B cell (primary cell): ENCODE results near the gene LENEP. TPM values are rescaled to one million over a fixed set of nuclear protein-coding genes. Genes with fewer than 3 reads are reported as not detected.

Source experiments
- ATAC-seq: fragments of 200-7000 bp; cut with Tn5 transposase; one replicate; pipeline ENCODE4 v1.10.0; 2021; ENCODE audit warnings: low read depth, mild to moderate bottlenecking, moderate number of reproducible peaks, moderate library complexity
- CTCF ChIA-PET: fragments of 350-600 bp; sonication (Branson Sonifier 250); formaldehyde crosslinking; loops from one replicate; lab custom pipeline; 2021; ENCODE audit warnings: antibody characterized with exemption, inconsistent platforms; lab: Charles Lee
- POLR2A ChIA-PET: fragments of 350-600 bp; sonication (Branson Sonifier 250); formaldehyde crosslinking; loops from one replicate; lab custom pipeline; 2021; ENCODE audit warnings: antibody characterized with exemption; lab: Charles Lee
- DNase-seq: peaks from one replicate; pipeline ENCODE4 v3.0.0; 2013
- H2AFZ ChIP-seq: 2 replicates; pipeline ENCODE4 v1.6.1; 2012; ENCODE audit warnings: mild to moderate bottlenecking, low read depth, low read length; ENCODE audit not compliant: insufficient read depth, poor library complexity, severe bottlenecking
- H3K27ac ChIP-seq, 2 donors: 1 replicate in 1 of 2; 2 replicates in 1 of 2; pipeline ENCODE4 v1.5.1; 2012 to 2013; ENCODE audit warnings: low read length in 2 of 2, mild to moderate bottlenecking in 2 of 2, moderate library complexity in 1 of 2
- H3K27me3 ChIP-seq, 4 experiments: fragments of 200-600 bp in 1 of 4; sonication (generic) in 1 of 4; replicated peaks in 1 of 4; 1 replicate in 2 of 4; 2 replicates in 2 of 4; pipeline versions ENCODE4 v1.6.1 to v1.7.0; 2013 to 2016; ENCODE audit warnings: low read length in 3 of 4, mild to moderate bottlenecking in 2 of 4, mixed read lengths in 1 of 4, moderate library complexity in 1 of 4; ENCODE audit not compliant: insufficient read depth in 4 of 4, control insufficient read depth in 3 of 4; ENCODE audit errors: control extremely low read depth in 1 of 4
- H3K36me3 ChIP-seq, 2 experiments: replicated peaks in 1 of 2; 1 replicate in 1 of 2; 2 replicates in 1 of 2; pipeline versions ENCODE4 v1.6.1 to v1.7.1; 2013; ENCODE audit warnings: low read length in 1 of 2; ENCODE audit not compliant: insufficient read depth in 2 of 2, control insufficient read depth in 1 of 2; ENCODE audit errors: control extremely low read depth in 1 of 2, extremely low read depth in 1 of 2
- H3K4me1 ChIP-seq, 2 donors: fragments of 200-600 bp in 1 of 2; sonication (generic) in 1 of 2; 1 replicate in 1 of 2; 2 replicates in 1 of 2; pipeline versions ENCODE4 v1.5.1 to v1.6.1; 2013 to 2017; ENCODE audit warnings: low read length in 2 of 2; ENCODE audit not compliant: control insufficient read depth in 2 of 2, insufficient read depth in 2 of 2
- H3K4me2 ChIP-seq: replicated peaks from 2 replicates; pipeline ENCODE3; 2012; ENCODE audit warnings: mild to moderate bottlenecking, low read depth, low read length; ENCODE audit not compliant: poor library complexity, severe bottlenecking
- H3K4me3 ChIP-seq, 5 experiments: fragments of 200-600 bp in 1 of 5; sonication (generic) in 1 of 5; 1 replicate in 3 of 5; 2 replicates in 2 of 5; pipeline versions ENCODE4 v1.5.1 to v1.7.0; 2011 to 2016; ENCODE audit warnings: low read length in 4 of 5, mild to moderate bottlenecking in 4 of 5, low read depth in 2 of 5, control low read depth in 1 of 5, moderate library complexity in 1 of 5; ENCODE audit not compliant: insufficient read depth in 1 of 5; ENCODE audit errors: control extremely low read depth in 1 of 5, extremely low read depth in 1 of 5
- H3K79me2 ChIP-seq: fragments of 200-600 bp; sonication (generic); one replicate; pipeline ENCODE4 v1.6.0; 2016; ENCODE audit warnings: low read length; ENCODE audit not compliant: control insufficient read depth, insufficient read depth
- H3K9ac ChIP-seq: fragments of 200-600 bp; sonication (generic); 2 replicates; pipeline ENCODE4 v1.6.1; 2017; ENCODE audit warnings: mild to moderate bottlenecking, low read length, moderate library complexity
- H3K9me3 ChIP-seq, 3 donors: one replicate each; pipeline versions ENCODE4 v1.6.1 to v1.7.1; 2013; ENCODE audit warnings: low read length in 2 of 3; ENCODE audit not compliant: control insufficient read depth in 2 of 3, insufficient read depth in 1 of 3; ENCODE audit errors: control extremely low read depth in 1 of 3
- H4K20me1 ChIP-seq: 2 replicates; pipeline ENCODE4 v1.6.0; 2012; ENCODE audit warnings: mild to moderate bottlenecking, low read length; ENCODE audit not compliant: insufficient read depth, control insufficient read depth, poor library complexity, severe bottlenecking
- H3K27ac Mint-ChIP-seq: one replicate; pipeline ENCODE4 v1.8.0; 2021; ENCODE audit warnings: mixed read lengths
- H3K27me3 Mint-ChIP-seq: one replicate; pipeline ENCODE4 v1.8.0; 2021; ENCODE audit warnings: mixed read lengths
- H3K4me1 Mint-ChIP-seq: one replicate; pipeline ENCODE4 v1.8.0; 2021; ENCODE audit warnings: mixed read lengths
- H3K4me3 Mint-ChIP-seq: one replicate; pipeline ENCODE4 v1.8.0; 2021; ENCODE audit warnings: mixed read lengths
- H3K9me3 Mint-ChIP-seq: one replicate; pipeline ENCODE4 v1.8.0; 2022; ENCODE audit warnings: mixed read lengths; ENCODE audit not compliant: insufficient read depth
- EZH2 ChIP-seq: IDR thresholded peaks from 2 replicates; pipeline ENCODE4 v1.6.1; 2012; ENCODE audit warnings: borderline replicate concordance, low read depth, mild to moderate bottlenecking, moderate library complexity, low read length; ENCODE audit not compliant: insufficient read depth, poor library complexity, severe bottlenecking
- WGBS: methylation state at CpG from one replicate; pipeline ENCODE4 v1.1.5; 2013; ENCODE audit warnings: missing lambda C conversion rate; ENCODE audit not compliant: insufficient coverage; 5-methylcytosine and 5-hydroxymethylcytosine counted together
- intact Hi-C: fragments of 100-400 bp; cut with micrococcal nuclease; formaldehyde crosslinking; loops from one replicate; pipeline ENCODE4 v1.10.0; 2022
- polyA plus RNA-seq: library from polyadenylated mRNA; depleted of rRNA; stranded (reverse); fragments of >200 nt; gene quantifications from 2 replicates; pipeline ENCODE4 v1.2.3, GENCODE V29; 2012
- total RNA-seq, 2 donors: library from RNA; stranded (reverse); fragments of 120-200 nt in 1 of 2; gene quantifications; 1 replicate in 1 of 2; 2 replicates in 1 of 2; pipeline versions ENCODE4 v1.2.3 to v1.2.4, GENCODE V29; 2013 to 2022
- TF ChIP-seq, protein P1 (sequence below): fragments of 200-600 bp; IDR thresholded peaks from one replicate; pipeline ENCODE4 v1.8.0; 2022; ENCODE audit warnings: antibody characterized with exemption, mild to moderate bottlenecking

The LENEP gene
- total and polyA plus RNA-seq, 2 donors (not counting 1 experiment from before 2014, with no cell fraction given), result 2.0 TPM; not detected in 1

GRCh38 chr1:155043301-155043702 lies 49.9 kb downstream of the LENEP start:
- POLR2A ChIA-PET, result interaction anchor here (0.6 to 0.8 kb wide), 2 partner anchors 11 to 18 kb away, joined by 3 to 4 read pairs; no protein-coding TSS in a partner anchor
- TF ChIP-seq EZH2, result no peak
- TF ChIP-seq, protein P1, sequence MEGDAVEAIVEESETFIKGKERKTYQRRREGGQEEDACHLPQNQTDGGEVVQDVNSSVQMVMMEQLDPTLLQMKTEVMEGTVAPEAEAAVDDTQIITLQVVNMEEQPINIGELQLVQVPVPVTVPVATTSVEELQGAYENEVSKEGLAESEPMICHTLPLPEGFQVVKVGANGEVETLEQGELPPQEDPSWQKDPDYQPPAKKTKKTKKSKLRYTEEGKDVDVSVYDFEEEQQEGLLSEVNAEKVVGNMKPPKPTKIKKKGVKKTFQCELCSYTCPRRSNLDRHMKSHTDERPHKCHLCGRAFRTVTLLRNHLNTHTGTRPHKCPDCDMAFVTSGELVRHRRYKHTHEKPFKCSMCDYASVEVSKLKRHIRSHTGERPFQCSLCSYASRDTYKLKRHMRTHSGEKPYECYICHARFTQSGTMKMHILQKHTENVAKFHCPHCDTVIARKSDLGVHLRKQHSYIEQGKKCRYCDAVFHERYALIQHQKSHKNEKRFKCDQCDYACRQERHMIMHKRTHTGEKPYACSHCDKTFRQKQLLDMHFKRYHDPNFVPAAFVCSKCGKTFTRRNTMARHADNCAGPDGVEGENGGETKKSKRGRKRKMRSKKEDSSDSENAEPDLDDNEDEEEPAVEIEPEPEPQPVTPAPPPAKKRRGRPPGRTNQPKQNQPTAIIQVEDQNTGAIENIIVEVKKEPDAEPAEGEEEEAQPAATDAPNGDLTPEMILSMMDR, result no peak
- no peak overlapping the region for H3K4me3 ChIP-seq
- no peaks in the 10 kb centered on the region for H3K79me2 ChIP-seq
- Mint-ChIP-seq H3K4me3 (no peak overlapping the region), H3K4me1 (peaks cover 7% of the 10 kb centered on the region), H3K27me3 (peaks cover 8% of the 10 kb centered on the region), H3K27ac (no peak overlapping the region), H3K9me3 (no peaks in the 10 kb centered on the region)
- H3K9ac ChIP-seq, result no peak overlapping the region
- 85% methylated on average over 6 of the region's 12 CpGs for WGBS
- no peaks in the 10 kb centered on the region for H3K9me3 ChIP-seq
- no peaks in the 10 kb centered on the region for H3K4me1 ChIP-seq
- ATAC-seq (no peak), DNase-seq (no peak)
- H3K36me3 ChIP-seq, result no peaks in the 10 kb centered on the region
- no peak overlapping the region for H3K27ac ChIP-seq
- intact Hi-C loops, result no loop called here
- H4K20me1 ChIP-seq, result no peaks in the 10 kb centered on the region
- H3K4me2 ChIP-seq, result no peak overlapping the region
- CTCF ChIA-PET, result interaction anchor here (0.7 to 16.6 kb wide), 11 partner anchors 19 to 698 kb away, joined by 3 to 370 read pairs (median 6); partner anchors contain the start of genes EFNA4, KRTCAP2, PBXIP1 and SLC50A1
- peaks cover 0 to 5% (median 0%) of the 10 kb centered on the region in 4 experiments for H3K27me3 ChIP-seq
- H2AFZ ChIP-seq, result no peak overlapping the region

GRCh38 chr1:155043793-155044192 lies 50.4 kb downstream of the LENEP start:
- intact Hi-C loops, result no loop called here
- Histone ChIP-seq H3K4me2 (no peak overlapping the region), H3K27ac (no peak overlapping the region), H3K36me3 (no peaks in the 10 kb centered on the region), H3K79me2 (no peaks in the 10 kb centered on the region), H4K20me1 (no peaks in the 10 kb centered on the region), H3K9ac (no peak overlapping the region), H3K27me3 (peaks cover 0 to 5% (median 0%) of the 10 kb centered on the region in 4 experiments), H3K9me3 (no peaks in the 10 kb centered on the region), H2AFZ (no peak overlapping the region), H3K4me3 (no peak overlapping the region), H3K4me1 (no peaks in the 10 kb centered on the region)
- WGBS, result 77% methylated on average over 2 of the region's 3 CpGs
- H3K9me3 Mint-ChIP-seq, result no peaks in the 10 kb centered on the region
- H3K27me3 Mint-ChIP-seq, result peaks cover 3% of the 10 kb centered on the region
- no peak for ATAC-seq
- ChIA-PET POLR2A (interaction anchor here (0.5 to 0.8 kb wide), 4 partner anchors 8 to 128 kb away, joined by 3 to 4 read pairs (median 4); no protein-coding TSS in a partner anchor), CTCF (interaction anchor here (0.6 to 16.6 kb wide), 24 partner anchors 18 to 711 kb away, joined by 3 to 370 read pairs (median 5); partner anchors contain the start of genes CKS1B, EFNA4, KRTCAP2 and PBXIP1)
- TF ChIP-seq EZH2, result no peak
- TF ChIP-seq, protein P1, result no peak
- H3K4me3 Mint-ChIP-seq, result no peak overlapping the region
- no peak for DNase-seq
- peaks cover 7% of the 10 kb centered on the region for H3K4me1 Mint-ChIP-seq
- H3K27ac Mint-ChIP-seq, result no peak overlapping the region
